HUES48 (cell line): ENCODE data around the gene XPO5.

ENCODE experiments used
- H3K27ac ChIP-seq: one replicate; pipeline ENCODE4 v1.7.0; 2013; ENCODE audit warnings: low read depth, low read length, inconsistent platforms
- H3K27me3 ChIP-seq: 2 replicates; pipeline ENCODE4 v1.6.1; 2013; ENCODE audit warnings: mild to moderate bottlenecking, low read length; ENCODE audit not compliant: control insufficient read depth, insufficient read depth
- H3K36me3 ChIP-seq: 2 replicates; pipeline ENCODE4 v1.6.1; 2013; ENCODE audit warnings: low read length; ENCODE audit not compliant: control insufficient read depth, insufficient read depth
- H3K4me1 ChIP-seq: 2 replicates; pipeline ENCODE4 v1.6.1; 2013; ENCODE audit warnings: mild to moderate bottlenecking, low read length; ENCODE audit not compliant: control insufficient read depth, insufficient read depth
- H3K4me3 ChIP-seq: 2 replicates; pipeline ENCODE4 v1.5.1; 2013; ENCODE audit warnings: mild to moderate bottlenecking, low read depth, low read length
- H3K9ac ChIP-seq: 2 replicates; pipeline ENCODE4 v1.6.1; 2013; ENCODE audit warnings: mild to moderate bottlenecking, low read depth, low read length, moderate library complexity
- H3K9me3 ChIP-seq: 2 replicates; pipeline ENCODE4 v1.6.1; 2013; ENCODE audit warnings: low read length; ENCODE audit not compliant: control insufficient read depth, insufficient read depth

XPO5 gene

GRCh38 chr6:43489277-43490072 is 86.4 kb downstream of the XPO5 start:
- Histone ChIP-seq H3K27ac (no peak overlapping the region), H3K4me3 (no peak overlapping the region), H3K36me3 (peaks cover 17% of the 10 kb centered on the region; the same call in 1 of the 2 replicates), H3K9ac (no peak overlapping the region), H3K4me1 (0 out of 2 replicates have a peak, but pooled peaks cover 12% of the 10 kb centered on the region), H3K9me3 (no peaks in the 10 kb centered on the region), H3K27me3 (no peaks in the 10 kb centered on the region)

- Histone ChIP-seq H3K36me3 (peaks cover 17% of the 10 kb centered on the region; the same call in 1 of the 2 replicates), H3K9me3 (no peaks in the 10 kb centered on the region), H3K4me3 (no peak overlapping the region), H3K27ac (no peak overlapping the region), H3K4me1 (0 out of 2 replicates have a peak, but pooled peaks cover 12% of the 10 kb centered on the region), H3K27me3 (no peaks in the 10 kb centered on the region), H3K9ac (no peak overlapping the region)
These were observed 87.1 kb downstream of the XPO5 start for GRCh38 chr6:43488667-43489276.

GRCh38 chr6:43481591-43482236 is 94.1 kb downstream of the XPO5 start:
- no peaks in the 10 kb centered on the region for H3K9me3 ChIP-seq
- peak overlapping the region; percentile 65 for H3K27ac ChIP-seq
- 0 out of 2 replicates have a peak overlapping the region, but pooled peaks have one; percentile 6 for H3K4me3 ChIP-seq
- no peaks in the 10 kb centered on the region for H3K27me3 ChIP-seq
- H3K36me3 ChIP-seq, result peaks cover 6% of the 10 kb centered on the region; the same call in 1 of the 2 replicates
- H3K4me1 ChIP-seq, result peaks cover 24% of the 10 kb centered on the region
- no peak overlapping the region for H3K9ac ChIP-seq

- Histone ChIP-seq H3K27me3 (no peaks in the 10 kb centered on the region), H3K9ac (no peak overlapping the region), H3K27ac (peak overlapping the region; percentile 64), H3K4me3 (no peak overlapping the region), H3K4me1 (peaks cover 26% of the 10 kb centered on the region), H3K9me3 (no peaks in the 10 kb centered on the region), H3K36me3 (0 out of 2 replicates have a peak, but pooled peaks cover 4% of the 10 kb centered on the region)
These were observed 94.8 kb downstream of the XPO5 start for GRCh38 chr6:43481075-43481474.

- H3K4me3 ChIP-seq, result peak overlapping the region; percentile 65
- H3K9me3 ChIP-seq, result no peaks in the 10 kb centered on the region
- H3K27ac ChIP-seq, result no peak overlapping the region
- H3K9ac ChIP-seq, result peak overlapping the region; percentile 26
- H3K27me3 ChIP-seq, result no peaks in the 10 kb centered on the region
- H3K36me3 ChIP-seq, result 0 out of 2 replicates have a peak, but pooled peaks cover 4% of the 10 kb centered on the region
- peaks cover 26% of the 10 kb centered on the region for H3K4me1 ChIP-seq
These were observed 97.8 kb downstream of the XPO5 start for GRCh38 chr6:43478008-43478372.

- Histone ChIP-seq H3K9me3 (no peaks in the 10 kb centered on the region), H3K4me1 (peaks cover 24% of the 10 kb centered on the region), H3K27ac (peak within 1 kb of the TSS; percentile 74)
These were observed 98.4 kb downstream of the XPO5 start, which contains the start of gene TJAP1 for GRCh38 chr6:43477235-43478007. Gene TJAP1 (plus strand): TSS chr6:43477570. CDS start chr6:43499002, 21,432 bp downstream.

GRCh38 chr6:43476746-43477145 is 99.1 kb downstream of the XPO5 start:
- Histone ChIP-seq H3K9ac (no peak overlapping the region), H3K36me3 (0 out of 2 replicates have a peak, but pooled peaks cover 4% of the 10 kb centered on the region), H3K9me3 (no peaks in the 10 kb centered on the region), H3K4me1 (peaks cover 17% of the 10 kb centered on the region), H3K27me3 (no peaks in the 10 kb centered on the region), H3K27ac (no peak overlapping the region), H3K4me3 (peak overlapping the region; percentile 65)

More at GRCh38 chr6:43477235-43478007, 98.4 kb downstream of the XPO5 start, which contains the start of gene TJAP1:
- 0 out of 2 replicates have a peak, but pooled peaks cover 4% of the 10 kb centered on the region for H3K36me3 ChIP-seq
- peak within 1 kb of the TSS; percentile 65 for H3K9ac ChIP-seq
- no peaks in the 10 kb centered on the region for H3K27me3 ChIP-seq
- peak within 1 kb of the TSS; percentile 65 for H3K4me3 ChIP-seq

GRCh38 chr6:43475516-43475915 is 100.3 kb downstream of the XPO5 start:
- Histone ChIP-seq H3K9me3 (no peaks in the 10 kb centered on the region), H3K4me3 (no peak overlapping the region), H3K27me3 (no peaks in the 10 kb centered on the region), H3K36me3 (0 out of 2 replicates have a peak, but pooled peaks cover 4% of the 10 kb centered on the region), H3K9ac (no peak overlapping the region), H3K27ac (no peak overlapping the region), H3K4me1 (peaks cover 10% of the 10 kb centered on the region)

- H3K9ac ChIP-seq, result no peak overlapping the region
- peaks cover 12% of the 10 kb centered on the region; the same call in 1 of the 2 replicates for H3K4me1 ChIP-seq
- no peak overlapping the region for H3K27ac ChIP-seq
- H3K4me3 ChIP-seq, result no peak overlapping the region
- no peaks in the 10 kb centered on the region for H3K36me3 ChIP-seq
- no peaks in the 10 kb centered on the region for H3K27me3 ChIP-seq
- no peaks in the 10 kb centered on the region for H3K9me3 ChIP-seq
These were observed 103.3 kb downstream of the XPO5 start for GRCh38 chr6:43472515-43472914.
